ENCODE results near the gene RHBDD1. TPM values are rescaled to one million over a fixed set of nuclear protein-coding genes. Genes with fewer than 3 reads are reported as not detected.

Gene RHBDD1
- total RNA-seq, 1 donor from 2014 or later = 34.9 TPM

GRCh38 chr2:226800941-226801784 lies 34.7 kb upstream of the RHBDD1 start:
- Mint-ChIP-seq H3K9me3 (no peaks in the 10 kb centered on the region), H3K4me3 (peak overlapping the region; percentile 93), H3K36me3 (peaks cover 13% of the 10 kb centered on the region), H3K4me1 (ENCODE audit: unreplicated experiment) (peaks cover 21% of the 10 kb centered on the region), H3K27me3 (peaks cover 6% of the 10 kb centered on the region), H3K27ac (peak overlapping the region; percentile 78)
- DNase-seq (ENCODE audit: extremely low spot score, unreplicated experiment) = peak; percentile 79
- TF ChIP-seq, protein P1, sequence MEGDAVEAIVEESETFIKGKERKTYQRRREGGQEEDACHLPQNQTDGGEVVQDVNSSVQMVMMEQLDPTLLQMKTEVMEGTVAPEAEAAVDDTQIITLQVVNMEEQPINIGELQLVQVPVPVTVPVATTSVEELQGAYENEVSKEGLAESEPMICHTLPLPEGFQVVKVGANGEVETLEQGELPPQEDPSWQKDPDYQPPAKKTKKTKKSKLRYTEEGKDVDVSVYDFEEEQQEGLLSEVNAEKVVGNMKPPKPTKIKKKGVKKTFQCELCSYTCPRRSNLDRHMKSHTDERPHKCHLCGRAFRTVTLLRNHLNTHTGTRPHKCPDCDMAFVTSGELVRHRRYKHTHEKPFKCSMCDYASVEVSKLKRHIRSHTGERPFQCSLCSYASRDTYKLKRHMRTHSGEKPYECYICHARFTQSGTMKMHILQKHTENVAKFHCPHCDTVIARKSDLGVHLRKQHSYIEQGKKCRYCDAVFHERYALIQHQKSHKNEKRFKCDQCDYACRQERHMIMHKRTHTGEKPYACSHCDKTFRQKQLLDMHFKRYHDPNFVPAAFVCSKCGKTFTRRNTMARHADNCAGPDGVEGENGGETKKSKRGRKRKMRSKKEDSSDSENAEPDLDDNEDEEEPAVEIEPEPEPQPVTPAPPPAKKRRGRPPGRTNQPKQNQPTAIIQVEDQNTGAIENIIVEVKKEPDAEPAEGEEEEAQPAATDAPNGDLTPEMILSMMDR (conservative IDR thresholded peaks at IDR 0.05) = peak; percentile 25

- Mint-ChIP-seq H3K27ac (no peak overlapping the region), H3K4me3 (peak overlapping the region; percentile 15), H3K36me3 (peaks cover 4% of the 10 kb centered on the region), H3K9me3 (no peaks in the 10 kb centered on the region), H3K4me1 (ENCODE audit: unreplicated experiment) (peaks cover 21% of the 10 kb centered on the region), H3K27me3 (peaks cover 8% of the 10 kb centered on the region)
- TF ChIP-seq, protein P1 (conservative IDR thresholded peaks at IDR 0.05) = peak; percentile 91
- no peak for DNase-seq (ENCODE audit: extremely low spot score, unreplicated experiment)
These were observed 33.3 kb upstream of the RHBDD1 start for GRCh38 chr2:226802573-226802972.

DNA sequence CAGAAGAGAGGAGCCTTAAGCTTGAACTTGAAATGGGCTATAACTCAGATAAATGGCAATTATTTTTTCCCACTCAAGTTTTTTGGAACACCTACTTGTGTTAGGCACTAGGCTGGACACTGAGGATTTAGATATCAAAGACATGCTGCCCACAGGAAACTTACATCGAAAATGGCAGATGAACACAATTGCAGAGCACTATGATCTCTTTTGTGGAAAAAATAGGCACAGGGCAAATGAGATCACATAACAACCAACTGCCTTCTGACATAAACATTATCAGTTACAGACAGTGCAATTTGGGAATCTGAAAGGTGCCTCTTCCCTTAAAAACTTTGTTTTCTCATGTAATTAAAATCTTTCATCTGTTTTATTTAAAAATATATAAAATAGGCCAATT lies 32.4 kb upstream of the RHBDD1 start:
- Mint-ChIP-seq H3K9me3 (no peaks in the 10 kb centered on the region), H3K27me3 (peaks cover 9% of the 10 kb centered on the region)
- TF ChIP-seq, protein P1 (conservative IDR thresholded peaks at IDR 0.05) = no peak

DNA sequence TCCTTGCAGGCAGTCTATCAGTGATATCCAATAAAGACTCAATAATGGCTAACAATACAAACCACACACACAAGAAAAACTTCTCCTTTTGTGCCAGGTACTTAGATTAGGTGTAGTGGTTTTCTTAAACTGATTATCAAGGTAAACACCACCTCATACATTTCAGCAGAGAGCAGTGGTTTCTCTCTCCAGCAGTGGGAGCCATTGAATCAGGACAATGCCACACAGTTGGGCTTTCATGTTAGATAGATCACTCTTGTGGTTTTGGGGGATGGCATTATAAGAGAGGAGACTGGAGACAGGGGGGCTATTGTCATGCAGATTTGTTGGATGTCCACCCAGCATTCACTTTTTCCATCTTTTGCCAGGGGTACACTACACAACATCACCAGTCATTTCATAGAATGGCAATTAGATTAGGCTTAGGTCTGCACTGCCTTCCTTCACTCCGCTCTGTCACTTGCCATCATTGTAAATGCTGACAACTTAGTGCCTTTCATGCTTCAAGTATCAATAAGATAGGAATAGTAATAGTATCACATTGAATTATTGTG lies 22.6 kb upstream of the RHBDD1 start:
- H3K9me3 Mint-ChIP-seq = peaks cover 4% of the 10 kb centered on the region
- no peaks in the 10 kb centered on the region for H3K4me1 Mint-ChIP-seq (ENCODE audit: unreplicated experiment)
- no peak overlapping the region for H3K27ac Mint-ChIP-seq
- no peak overlapping the region for H3K4me3 Mint-ChIP-seq
- H3K27me3 Mint-ChIP-seq = peaks cover 13% of the 10 kb centered on the region
- H3K36me3 Mint-ChIP-seq = no peaks in the 10 kb centered on the region
- TF ChIP-seq, protein P1 (conservative IDR thresholded peaks at IDR 0.05) = peak; percentile 47
- DNase-seq (ENCODE audit: extremely low spot score, unreplicated experiment) = no peak

More for the DNA sequence above, 32.4 kb upstream of the RHBDD1 start:
- DNase-seq (ENCODE audit: extremely low spot score, unreplicated experiment) = no peak
- Mint-ChIP-seq H3K36me3 (no peaks in the 10 kb centered on the region), H3K27ac (no peak overlapping the region), H3K4me1 (ENCODE audit: unreplicated experiment) (peaks cover 21% of the 10 kb centered on the region), H3K4me3 (no peak overlapping the region)

GRCh38 chr2:226818930-226819329 lies 16.9 kb upstream of the RHBDD1 start:
- H3K27ac Mint-ChIP-seq = no peak overlapping the region
- no peaks in the 10 kb centered on the region for H3K4me1 Mint-ChIP-seq (ENCODE audit: unreplicated experiment)
- H3K4me3 Mint-ChIP-seq = no peak overlapping the region
- DNase-seq (ENCODE audit: extremely low spot score, unreplicated experiment) = no peak
- peaks cover 4% of the 10 kb centered on the region for H3K27me3 Mint-ChIP-seq
- H3K9me3 Mint-ChIP-seq = peaks cover 4% of the 10 kb centered on the region
- TF ChIP-seq, protein P1 (conservative IDR thresholded peaks at IDR 0.05) = no peak
- H3K36me3 Mint-ChIP-seq = no peaks in the 10 kb centered on the region
